Measurements from ENCODE around the gene ANKRD11. TPM values are rescaled to one million over a fixed set of nuclear protein-coding genes. Genes with fewer than 3 reads are reported as not detected.
"Not testable (repeated sequence)": the region's sequence is repeated elsewhere in the genome, so short reads cannot be mapped to it uniquely, and the experiment has no call there.

The ANKRD11 gene
- polyA plus RNA-seq, 3 donors from 2014 or later = 3.7 to 14.3 (median 8.5) TPM

GRCh38 chr16:89334461-89334860 is 155.9 kb downstream of the ANKRD11 start:
- peaks cover 2 to 12% (median 3%) of the 10 kb centered on the region in 3 donors for H3K27me3 Mint-ChIP-seq (ENCODE audit: low read depth in 3 of 3)
- peak overlapping the region; percentile 61 to 87 (median 72) for H3K27ac Mint-ChIP-seq
- DNase-seq = no peak
- no peaks in the 10 kb centered on the region for H3K9me3 Mint-ChIP-seq
- H3K36me3 Mint-ChIP-seq = no peaks in the 10 kb centered on the region
- peak overlapping the region in 4 of 5 donors; percentile 40 to 63 (median 54) for H3K4me3 Mint-ChIP-seq
- peaks cover 73 to 91% of the 10 kb centered on the region in 2 donors for H3K4me1 Mint-ChIP-seq

DNA sequence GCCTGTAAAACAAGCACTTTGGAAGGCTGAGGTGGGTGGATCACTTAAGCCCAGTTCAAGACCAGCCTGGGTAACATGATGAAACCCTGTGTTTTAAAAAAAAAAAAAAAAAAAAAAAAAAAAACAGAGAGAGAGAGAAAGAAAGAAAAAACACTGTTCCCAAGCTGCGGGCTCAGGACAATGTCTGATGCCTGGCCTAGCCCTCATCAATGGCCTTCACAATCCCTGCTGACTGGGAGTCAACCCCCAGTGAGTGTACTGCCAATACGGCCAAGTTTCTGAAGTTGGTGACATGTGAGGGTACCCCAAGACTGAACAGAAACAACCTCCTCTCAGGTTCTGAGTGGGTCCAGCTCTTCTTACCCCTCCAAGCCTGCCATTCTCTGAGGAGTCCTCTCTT is 156.3 kb downstream of the ANKRD11 start:
- no peak for DNase-seq
- H3K27me3 Mint-ChIP-seq (ENCODE audit: low read depth in 3 of 3) = peaks cover 2 to 12% (median 5%) of the 10 kb centered on the region in 3 donors
- H3K4me1 Mint-ChIP-seq = peaks cover 75 to 92% of the 10 kb centered on the region in 2 donors
- no peaks in the 10 kb centered on the region for H3K36me3 Mint-ChIP-seq
- peak overlapping the region in 4 of 5 donors; percentile 9 to 71 (median 54) for H3K4me3 Mint-ChIP-seq
- no peaks in the 10 kb centered on the region for H3K9me3 Mint-ChIP-seq
- H3K27ac Mint-ChIP-seq = peak overlapping the region in 5 of 6 donors; percentile 69 to 90 (median 84)

- peaks cover 2 to 12% (median 6%) of the 10 kb centered on the region in 3 donors for H3K27me3 Mint-ChIP-seq (ENCODE audit: low read depth in 3 of 3)
- H3K27ac Mint-ChIP-seq = peak overlapping the region; percentile 29 to 90 (median 74)
- H3K9me3 Mint-ChIP-seq, H3K36me3 Mint-ChIP-seq: not testable (repeated sequence)
- H3K4me1 Mint-ChIP-seq = peaks cover 72 to 89% of the 10 kb centered on the region in 2 donors
- DNase-seq = peak; percentile 48 to 56 (median 55)
- peak overlapping the region in 4 of 5 donors; percentile 19 to 71 (median 50) for H3K4me3 Mint-ChIP-seq
Measured at GRCh38 chr16:89333401-89334001, 156.9 kb downstream of the ANKRD11 start.

- peak overlapping the region in 3 of 6 donors; percentile 67 to 79 (median 72) for H3K27ac Mint-ChIP-seq
Measured at GRCh38 chr16:89332902-89333245, 157.5 kb downstream of the ANKRD11 start.

GRCh38 chr16:89332243-89332901 is 158.0 kb downstream of the ANKRD11 start:
- DNase-seq = no peak
- H3K27ac Mint-ChIP-seq = peak overlapping the region in 5 of 6 donors; percentile 67 to 91 (median 79)

More at GRCh38 chr16:89332902-89333245, 157.5 kb downstream of the ANKRD11 start:
- Mint-ChIP-seq H3K4me1 (peaks cover 78 to 93% of the 10 kb centered on the region in 2 donors), H3K9me3 (no peaks in the 10 kb centered on the region), H3K4me3 (peak overlapping the region in 1 of 5 donors; percentile 76), H3K36me3 (peaks cover 0 to 2% (median 2%) of the 10 kb centered on the region in 3 donors), H3K27me3 (ENCODE audit: low read depth in 3 of 3) (peaks cover 1 to 12% (median 9%) of the 10 kb centered on the region in 3 donors)
- no peak for DNase-seq

GRCh38 chr16:89331371-89332109 is 158.8 kb downstream of the ANKRD11 start:
- H3K27ac Mint-ChIP-seq = peak overlapping the region; percentile 42 to 91 (median 78)
- H3K36me3 Mint-ChIP-seq = peaks cover 0 to 5% (median 4%) of the 10 kb centered on the region in 3 donors
- DNase-seq = peak in 2 of 3 donors; percentile 40 to 67
- no peaks in the 10 kb centered on the region for H3K9me3 Mint-ChIP-seq
- H3K4me1 Mint-ChIP-seq = peaks cover 90 to 93% of the 10 kb centered on the region in 2 donors
- H3K4me3 Mint-ChIP-seq = peak overlapping the region in 4 of 5 donors; percentile 21 to 76 (median 56)
- H3K27me3 Mint-ChIP-seq (ENCODE audit: low read depth in 3 of 3) = peaks cover 2 to 12% (median 11%) of the 10 kb centered on the region in 3 donors

More at GRCh38 chr16:89332243-89332901, 158.0 kb downstream of the ANKRD11 start:
- H3K36me3 Mint-ChIP-seq = peaks cover 0 to 5% (median 4%) of the 10 kb centered on the region in 3 donors
- H3K4me1 Mint-ChIP-seq = peaks cover 83 to 93% of the 10 kb centered on the region in 2 donors
- H3K9me3 Mint-ChIP-seq = no peaks in the 10 kb centered on the region
- peak overlapping the region in 3 of 5 donors; percentile 49 to 76 (median 63) for H3K4me3 Mint-ChIP-seq
- peaks cover 0 to 12% (median 9%) of the 10 kb centered on the region in 3 donors for H3K27me3 Mint-ChIP-seq (ENCODE audit: low read depth in 3 of 3)

DNA sequence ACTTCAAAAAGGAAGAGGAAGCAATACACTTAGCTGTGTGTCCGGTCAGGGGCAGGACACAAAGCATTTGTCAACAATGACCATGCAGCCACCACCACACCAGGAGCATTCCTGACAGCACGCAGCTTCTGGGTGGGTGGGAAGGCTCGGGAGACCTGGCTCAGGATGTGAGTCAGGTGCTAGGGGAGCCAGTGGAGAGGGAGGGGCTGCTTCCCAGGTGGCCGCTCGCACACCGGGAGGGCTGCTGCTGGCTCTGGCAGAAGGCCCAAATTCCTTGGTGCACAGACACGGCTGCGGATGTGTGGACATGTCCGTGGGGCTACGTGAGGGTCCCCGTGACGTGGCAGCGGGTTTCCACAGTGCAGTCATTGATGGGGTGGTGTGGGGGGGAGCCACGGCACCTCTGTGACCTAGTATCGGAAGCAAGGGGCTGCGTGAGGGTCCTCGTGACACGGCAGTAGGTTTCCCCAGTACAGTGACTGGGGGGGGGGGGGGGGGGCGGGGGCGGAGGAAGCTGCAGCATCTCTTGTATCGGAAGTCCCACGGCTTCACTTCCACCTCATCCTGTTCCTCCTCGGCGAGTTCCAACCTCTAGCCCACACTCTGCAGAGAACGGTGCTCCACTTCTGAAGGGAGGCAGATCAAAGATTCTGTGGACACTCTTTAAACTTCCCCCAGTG is 160.0 kb downstream of the ANKRD11 start:
- DNase-seq = peak in 1 of 3 donors; percentile 31
- H3K27ac Mint-ChIP-seq = peak overlapping the region; percentile 55 to 83 (median 82)

DNA sequence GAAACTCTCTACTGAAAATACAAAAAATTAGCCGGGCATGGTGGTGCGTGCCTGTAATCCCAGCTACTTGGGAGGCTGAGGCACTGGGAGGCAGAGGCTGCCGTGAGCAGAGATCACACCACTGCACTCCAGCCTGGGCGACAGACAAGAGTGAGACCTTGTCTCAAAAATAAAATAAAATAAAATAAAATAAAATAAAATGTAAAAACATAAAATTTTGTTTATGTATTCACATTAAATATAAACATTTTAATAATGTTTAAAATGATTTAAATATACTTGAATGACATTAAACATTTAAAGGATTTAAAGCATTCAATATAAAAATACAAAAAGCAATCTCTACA is 160.6 kb downstream of the ANKRD11 start:
- DNase-seq, H3K36me3 Mint-ChIP-seq, H3K9me3 Mint-ChIP-seq: not testable (repeated sequence)
- H3K4me3 Mint-ChIP-seq = peak overlapping the region; percentile 13 to 72 (median 49)
- H3K27ac Mint-ChIP-seq = peak overlapping the region; percentile 55 to 83 (median 79)
- peaks cover 4 to 17% (median 11%) of the 10 kb centered on the region in 3 donors for H3K27me3 Mint-ChIP-seq (ENCODE audit: low read depth in 3 of 3)
- H3K4me1 Mint-ChIP-seq = peaks cover 90 to 93% of the 10 kb centered on the region in 2 donors

More for the DNA sequence above, 160.0 kb downstream of the ANKRD11 start:
- peaks cover 4 to 15% (median 11%) of the 10 kb centered on the region in 3 donors for H3K27me3 Mint-ChIP-seq (ENCODE audit: low read depth in 3 of 3)
- H3K4me1 Mint-ChIP-seq = peaks cover 90 to 93% of the 10 kb centered on the region in 2 donors
- no peaks in the 10 kb centered on the region for H3K9me3 Mint-ChIP-seq
- H3K36me3 Mint-ChIP-seq = peaks cover 0 to 5% (median 4%) of the 10 kb centered on the region in 3 donors
- H3K4me3 Mint-ChIP-seq = peak overlapping the region; percentile 13 to 72 (median 49)

- not testable (repeated sequence) for H3K9me3 Mint-ChIP-seq, H3K36me3 Mint-ChIP-seq, DNase-seq, H3K4me3 Mint-ChIP-seq
- Mint-ChIP-seq H3K27ac (peak overlapping the region; percentile 18 to 69 (median 60)), H3K4me1 (peaks cover 90 to 93% of the 10 kb centered on the region in 2 donors), H3K27me3 (ENCODE audit: low read depth in 3 of 3) (peaks cover 4 to 17% (median 13%) of the 10 kb centered on the region in 3 donors)
Measured at GRCh38 chr16:89328412-89329400, 161.7 kb downstream of the ANKRD11 start.

DNA sequence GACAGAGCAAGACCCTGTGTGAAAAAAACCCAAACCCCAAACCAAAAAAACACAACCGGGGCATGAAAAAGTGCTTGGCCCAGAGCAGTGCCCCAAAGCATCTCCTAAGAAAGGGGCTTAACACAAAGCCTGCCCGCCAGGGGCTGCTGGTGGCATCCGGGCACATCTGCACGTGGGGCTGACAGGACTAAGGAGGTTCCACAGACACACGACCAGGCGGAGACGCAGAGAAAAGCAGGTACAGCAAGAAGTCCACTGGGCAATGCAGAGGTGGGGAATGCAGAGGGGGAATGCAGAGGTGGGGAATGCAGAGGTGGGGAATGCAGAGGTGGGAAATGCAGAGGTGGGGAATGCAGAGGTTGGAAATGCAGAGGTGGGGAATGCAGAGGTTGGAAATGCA is 163.6 kb downstream of the ANKRD11 start:
- peaks cover 6 to 15% (median 12%) of the 10 kb centered on the region in 3 donors for H3K27me3 Mint-ChIP-seq (ENCODE audit: low read depth in 3 of 3)
- peaks cover 0 to 5% (median 4%) of the 10 kb centered on the region in 3 donors for H3K36me3 Mint-ChIP-seq
- no peak for DNase-seq
- H3K9me3 Mint-ChIP-seq = no peaks in the 10 kb centered on the region
- H3K4me3 Mint-ChIP-seq = no peak overlapping the region
- H3K4me1 Mint-ChIP-seq = peaks cover 87 to 89% of the 10 kb centered on the region in 2 donors
- peak overlapping the region in 5 of 6 donors; percentile 3 to 82 (median 71) for H3K27ac Mint-ChIP-seq

GRCh38 chr16:89325861-89326471 is 164.4 kb downstream of the ANKRD11 start:
- peak overlapping the region; percentile 71 to 93 (median 78) for H3K27ac Mint-ChIP-seq
- peaks cover 6 to 15% (median 10%) of the 10 kb centered on the region in 3 donors for H3K27me3 Mint-ChIP-seq (ENCODE audit: low read depth in 3 of 3)
- H3K4me3 Mint-ChIP-seq = peak overlapping the region in 4 of 5 donors; percentile 22 to 67 (median 50)
- peaks cover 83 to 86% of the 10 kb centered on the region in 2 donors for H3K4me1 Mint-ChIP-seq
- DNase-seq = peak in 2 of 3 donors; percentile 29 to 42
- H3K9me3 Mint-ChIP-seq = no peaks in the 10 kb centered on the region
- H3K36me3 Mint-ChIP-seq = peaks cover 0 to 5% (median 4%) of the 10 kb centered on the region in 3 donors
